DLD1 (cell line): ENCODE measurements around the gene ATF7IP2.
"Not testable (repeated sequence)": the region's sequence is repeated elsewhere in the genome, so short reads cannot be mapped to it uniquely, and the experiment has no call there.

Source experiments
- in situ Hi-C: cut with HindIII; loops from 2 replicates; pipeline ENCODE4 v1.10.0; 2017; ENCODE audit warnings: low sequenced_read_pairs

The ATF7IP2 gene

DNA sequence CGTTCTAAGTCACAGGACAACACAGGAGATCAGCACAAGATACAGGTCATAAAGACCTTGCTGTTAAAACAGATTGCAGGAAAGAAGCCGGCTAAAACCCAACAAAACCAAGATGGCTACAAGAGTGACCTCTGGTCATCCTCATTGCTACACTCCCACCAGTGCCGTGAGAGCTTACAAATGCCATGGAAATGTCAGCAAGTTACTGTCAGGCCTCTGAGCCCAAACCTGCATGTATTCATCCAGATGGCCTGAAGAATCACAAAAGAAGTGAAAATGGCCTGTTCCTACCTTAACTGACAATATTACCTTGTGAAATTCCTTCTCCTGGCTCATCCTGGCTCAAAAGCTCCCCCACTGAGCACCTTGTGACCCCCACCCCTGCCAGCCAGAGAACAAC, 119.4 kb downstream of the ATF7IP2 start:
- in situ Hi-C loops: not testable (repeated sequence)

DNA sequence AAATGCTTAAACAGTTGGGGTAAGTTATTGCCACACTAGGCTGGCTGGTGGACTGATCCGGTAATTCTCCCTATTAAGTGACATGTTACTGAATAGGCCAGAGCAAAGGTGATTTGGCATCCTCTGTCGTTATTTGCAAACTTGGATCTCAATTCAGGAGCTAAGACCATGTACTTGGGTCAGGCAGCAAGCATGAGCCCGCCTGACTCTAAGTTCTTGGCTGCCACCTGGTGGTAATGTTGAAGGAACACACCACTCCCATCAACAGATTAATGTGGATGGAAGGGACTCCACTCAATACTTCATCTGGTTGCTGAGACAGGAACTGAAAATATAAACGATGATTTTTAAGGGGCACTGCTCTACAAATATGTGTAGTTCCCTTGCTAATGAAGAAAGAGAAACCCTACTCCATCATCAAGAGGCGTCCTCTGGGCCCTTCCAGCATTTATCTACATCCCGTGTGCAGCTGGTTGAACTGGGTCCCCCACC, 123.7 kb downstream of the ATF7IP2 start:
- in situ Hi-C loops: no loop called here

DNA sequence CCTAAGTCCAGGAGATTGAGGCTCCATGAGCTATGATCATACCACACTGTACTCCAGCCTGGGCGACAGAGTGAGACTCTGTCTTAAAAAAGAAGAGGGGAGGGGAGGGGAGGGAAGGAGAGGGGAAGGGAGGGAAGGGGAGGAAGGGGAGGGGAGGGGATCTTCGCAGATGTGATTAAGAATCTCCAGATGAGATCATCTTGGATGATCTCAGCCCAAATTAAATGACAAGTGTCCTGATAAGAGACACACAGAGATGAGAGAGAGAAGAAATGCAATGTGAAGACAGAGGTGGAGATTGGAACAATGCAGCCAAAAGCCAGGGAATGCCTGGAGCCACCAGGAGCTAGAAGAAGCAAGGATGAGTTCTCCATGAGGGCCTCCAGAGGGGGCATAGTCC, 124.4 kb downstream of the ATF7IP2 start:
- in situ Hi-C loops: no loop called here

DNA sequence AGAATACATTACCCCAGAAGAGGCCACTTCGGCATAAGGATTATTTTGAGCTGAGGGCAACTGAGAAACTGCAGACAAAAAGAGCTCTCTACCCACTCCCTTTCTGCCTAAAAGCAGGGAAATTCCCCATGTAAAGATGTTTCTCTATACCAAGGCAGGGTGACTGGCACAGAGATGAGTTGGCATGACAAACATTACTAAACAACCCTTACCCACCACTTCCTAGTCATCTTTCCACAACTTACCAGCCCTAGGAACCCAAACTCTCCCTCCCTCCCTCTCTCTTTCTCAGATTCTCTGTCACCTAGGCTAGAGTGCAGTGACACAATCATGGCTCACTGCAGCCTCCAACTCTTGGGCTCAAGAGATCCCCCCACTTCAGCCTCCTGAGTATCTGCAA, 126.0 kb downstream of the ATF7IP2 start:
- in situ Hi-C loops: no loop called here

DNA sequence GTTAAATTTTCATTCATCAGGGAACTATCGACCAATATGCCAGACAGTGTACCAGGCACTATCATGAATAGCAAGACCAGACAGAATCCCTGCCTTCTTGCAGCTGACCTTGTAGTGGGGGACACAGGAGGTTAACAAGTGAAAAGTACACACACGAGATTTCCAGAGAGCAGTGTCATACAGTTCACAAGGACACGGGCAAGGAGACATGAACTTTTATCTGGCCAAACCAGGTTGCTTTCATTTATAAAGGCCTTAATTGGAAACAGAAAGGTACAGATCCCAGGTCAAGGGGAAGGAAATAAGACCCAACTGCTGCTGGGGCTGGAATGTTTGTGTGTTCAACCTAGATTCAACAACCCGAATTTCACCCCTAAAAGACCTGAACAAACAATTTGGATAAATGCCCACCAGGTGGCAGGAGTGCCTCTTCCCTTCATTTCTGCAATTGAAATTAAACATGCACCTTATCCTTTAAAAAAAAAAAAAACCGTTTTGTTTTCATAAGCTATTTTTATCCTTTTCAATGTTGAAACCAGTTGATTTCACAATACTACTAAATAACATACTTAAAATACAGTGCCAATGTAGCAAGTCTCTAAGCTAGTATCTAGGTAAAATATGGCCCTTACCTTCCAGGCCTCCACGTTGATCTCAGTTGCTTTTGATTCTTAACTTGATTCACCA, 128.7 kb downstream of the ATF7IP2 start:
- in situ Hi-C loops: loop anchor here (5.0 kb wide), 1 partner anchor 48 kb away; no protein-coding TSS in a partner anchor

DNA sequence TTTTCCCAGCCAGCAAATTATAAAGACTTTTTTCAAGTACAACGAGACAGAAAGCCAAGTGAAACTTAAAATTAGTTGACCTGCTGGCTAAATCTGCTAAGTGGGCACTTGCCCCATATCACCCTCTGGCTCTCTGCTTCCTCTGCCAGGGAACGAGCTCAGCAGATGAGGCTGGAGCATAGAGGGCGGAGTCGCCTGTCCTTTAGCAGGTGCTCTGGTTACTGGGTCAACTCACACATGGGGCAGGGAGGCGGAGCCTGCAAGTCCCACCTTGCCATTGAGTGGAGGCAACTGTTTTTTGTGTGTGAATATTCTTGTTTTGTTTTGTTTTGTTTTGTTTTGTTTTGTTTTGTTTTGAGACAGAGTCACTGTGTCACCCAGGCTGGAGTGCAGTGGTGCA, 132.0 kb downstream of the ATF7IP2 start:
- in situ Hi-C loops: loop anchor here (5.0 kb wide), 1 partner anchor 44 kb away; no protein-coding TSS in a partner anchor

DNA sequence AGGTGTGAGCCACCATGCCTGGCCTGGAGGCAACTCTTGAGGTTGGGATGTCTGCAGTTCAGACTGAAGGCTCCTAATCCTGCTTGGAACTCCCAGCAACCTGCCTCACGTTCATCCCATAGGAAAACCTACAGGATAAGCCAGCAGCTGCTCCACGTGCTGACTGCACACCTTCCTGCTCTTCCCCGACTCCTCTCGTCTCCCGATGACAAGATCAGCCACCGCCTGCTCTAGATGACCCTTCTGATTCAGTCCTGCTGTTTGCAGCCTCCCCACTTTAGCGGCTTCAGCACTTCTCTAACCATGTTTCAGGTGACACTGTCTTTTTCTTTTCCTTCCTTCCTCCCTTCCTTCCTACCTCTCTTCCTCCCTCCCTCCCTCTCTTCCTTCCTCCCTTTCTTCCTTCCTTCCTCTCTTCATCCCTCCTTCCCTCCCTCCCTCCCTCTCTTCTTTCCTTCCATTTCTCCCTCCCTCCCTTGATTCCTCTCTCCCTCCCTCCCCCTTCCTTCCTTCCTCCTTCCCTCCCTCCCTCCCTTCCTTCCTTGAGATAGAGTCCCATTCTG, 132.7 kb downstream of the ATF7IP2 start:
- in situ Hi-C loops: loop anchor here (5.0 kb wide), 1 partner anchor 44 kb away; no protein-coding TSS in a partner anchor

DNA sequence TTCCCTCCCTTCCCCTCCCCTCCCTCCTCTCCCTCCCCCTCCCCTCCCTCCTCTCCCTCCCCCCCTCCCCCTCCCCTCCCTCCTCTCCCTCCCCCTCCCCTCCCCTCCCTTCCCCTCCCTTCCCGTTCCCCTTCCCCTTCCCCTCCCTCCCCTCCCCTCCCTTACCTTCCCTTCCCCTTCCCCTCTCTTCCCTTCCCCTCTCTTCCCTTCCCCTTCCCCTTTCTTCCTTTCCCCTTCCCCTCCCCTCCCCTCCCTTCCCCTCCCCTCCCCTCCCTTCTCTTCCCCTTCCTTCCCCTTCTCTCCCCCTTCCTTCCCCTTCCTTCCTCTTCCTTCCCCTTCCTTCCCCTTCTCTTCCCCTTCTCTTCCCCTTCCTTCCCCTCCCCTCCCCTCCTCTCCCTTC, 133.4 kb downstream of the ATF7IP2 start:
- in situ Hi-C loops: loop anchor here (5.0 kb wide), 1 partner anchor 43 kb away; no protein-coding TSS in a partner anchor

DNA sequence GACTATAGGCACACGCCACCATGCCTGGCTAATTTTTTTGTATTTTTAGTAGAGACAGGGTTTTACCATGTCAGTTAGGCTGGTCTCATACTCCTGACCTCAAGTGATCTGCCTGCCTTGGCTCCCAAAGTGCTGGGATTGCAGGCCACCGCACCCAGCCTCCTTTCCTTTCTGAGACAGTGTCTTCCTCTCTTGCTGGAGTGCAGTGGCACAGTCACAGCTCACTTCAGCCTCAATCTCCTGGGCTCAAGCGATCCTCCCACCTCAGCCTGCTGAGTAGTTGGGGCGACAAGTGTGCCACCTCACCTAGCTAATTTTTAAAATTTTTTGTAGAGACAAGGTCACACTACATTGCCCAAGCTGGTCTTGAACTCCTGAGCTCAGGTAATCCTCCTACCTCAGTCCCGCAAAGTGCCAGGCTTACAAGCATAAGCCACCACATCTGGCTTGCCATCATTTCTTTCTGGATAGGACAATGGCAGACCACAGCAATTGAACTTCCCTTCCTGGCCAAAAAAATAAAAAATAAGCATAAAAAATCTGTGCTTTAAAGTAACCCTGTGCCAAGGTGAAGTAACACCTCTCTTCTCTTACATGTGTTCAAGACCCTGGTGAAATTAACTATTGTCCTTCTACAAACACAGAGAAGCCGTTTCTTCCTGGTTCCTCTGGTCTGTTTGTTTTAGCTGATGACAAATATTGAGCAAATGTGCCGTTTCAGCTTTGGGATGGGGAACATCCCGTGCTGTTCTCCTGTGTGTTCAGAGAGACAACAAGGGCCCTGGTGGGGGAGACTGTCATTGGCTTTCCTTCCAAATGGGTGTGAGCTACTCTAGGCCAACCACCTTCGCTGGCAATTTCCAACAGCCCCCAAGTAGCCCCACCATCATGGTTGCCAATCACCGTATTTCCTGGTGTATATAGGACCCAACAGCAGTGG, 134.3 kb downstream of the ATF7IP2 start:
- in situ Hi-C loops: loop anchor here (5.0 kb wide), 1 partner anchor 42 kb away; no protein-coding TSS in a partner anchor

DNA sequence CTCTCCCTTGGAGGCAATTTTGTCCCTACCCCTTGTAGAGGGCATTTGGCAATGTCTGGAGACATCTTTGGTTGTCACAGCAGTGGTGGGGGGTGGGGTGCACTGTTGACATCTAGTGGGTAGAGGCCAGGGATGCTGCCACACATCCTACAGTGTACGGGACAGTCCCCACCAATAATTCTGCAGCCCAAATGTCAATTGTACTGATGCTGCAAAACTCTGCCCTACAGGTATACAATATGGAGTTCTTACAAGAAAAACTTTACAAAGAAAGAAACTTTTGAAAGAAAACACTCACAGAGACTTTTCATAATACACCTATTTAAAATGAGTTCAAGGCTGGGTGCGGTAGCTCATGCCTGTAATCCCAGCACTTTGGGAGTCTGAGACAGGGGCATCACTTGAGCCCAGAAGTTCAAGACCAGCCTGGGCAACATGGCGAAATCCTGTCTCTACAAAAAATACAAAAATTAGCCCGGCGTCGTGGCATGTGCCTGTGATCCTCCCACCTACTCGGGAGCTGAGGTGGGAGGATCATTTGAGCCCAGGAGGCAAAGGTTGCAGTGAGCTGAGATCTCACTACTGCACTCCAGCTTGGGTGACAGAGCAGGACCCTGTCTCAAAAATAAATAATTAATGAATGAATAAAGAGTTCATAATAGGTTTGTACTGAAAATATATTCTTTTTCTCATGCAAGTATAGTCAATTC, 135.2 kb downstream of the ATF7IP2 start:
- in situ Hi-C loops: no loop called here

DNA sequence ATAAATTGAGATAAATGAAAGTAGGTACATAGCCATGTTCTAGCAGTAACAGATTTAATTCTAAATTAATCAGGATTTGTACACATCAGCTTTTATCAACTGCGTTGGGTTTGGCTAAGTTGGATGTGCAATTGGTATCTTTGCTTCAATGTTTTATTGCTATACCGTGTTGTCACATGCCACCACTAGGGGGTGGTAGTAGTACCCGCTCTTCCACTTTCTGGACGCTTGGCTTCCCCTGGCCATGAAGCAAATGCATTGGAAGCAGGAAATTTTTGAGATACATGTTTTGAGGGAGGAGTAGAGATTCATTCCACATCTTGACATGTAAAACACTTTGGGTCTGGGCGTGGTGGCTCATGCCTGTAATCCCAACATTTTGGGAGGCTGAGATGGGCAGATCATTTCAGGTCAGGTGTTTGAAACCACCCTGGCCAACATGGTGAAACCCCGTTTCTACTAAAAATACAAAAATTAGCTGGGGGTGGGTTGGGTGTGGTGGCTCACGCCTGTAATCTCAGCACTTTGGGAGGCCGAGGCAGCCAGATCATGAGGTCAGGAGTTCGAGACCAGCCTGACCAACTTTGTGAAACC, 135.9 kb downstream of the ATF7IP2 start:
- in situ Hi-C loops: no loop called here

DNA sequence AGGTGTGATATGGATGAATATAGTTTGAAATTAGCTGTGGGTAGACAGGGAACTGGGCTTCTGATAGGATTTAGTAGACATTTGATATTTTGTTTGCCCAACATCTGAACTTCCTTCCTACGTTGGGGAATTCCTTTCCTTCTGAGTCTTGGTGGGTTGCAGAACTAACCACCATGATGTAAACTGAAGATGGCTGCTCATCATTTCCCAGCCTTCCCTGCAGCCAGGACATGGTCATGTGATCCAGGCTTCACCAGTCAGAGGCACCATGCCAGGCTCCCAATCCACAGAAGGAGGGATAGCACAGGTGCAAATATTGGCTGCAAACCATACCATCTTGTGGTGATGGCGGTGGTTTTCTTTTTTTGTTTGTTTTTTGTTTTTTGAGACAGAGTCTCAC, 137.1 kb downstream of the ATF7IP2 start:
- in situ Hi-C loops: no loop called here

DNA sequence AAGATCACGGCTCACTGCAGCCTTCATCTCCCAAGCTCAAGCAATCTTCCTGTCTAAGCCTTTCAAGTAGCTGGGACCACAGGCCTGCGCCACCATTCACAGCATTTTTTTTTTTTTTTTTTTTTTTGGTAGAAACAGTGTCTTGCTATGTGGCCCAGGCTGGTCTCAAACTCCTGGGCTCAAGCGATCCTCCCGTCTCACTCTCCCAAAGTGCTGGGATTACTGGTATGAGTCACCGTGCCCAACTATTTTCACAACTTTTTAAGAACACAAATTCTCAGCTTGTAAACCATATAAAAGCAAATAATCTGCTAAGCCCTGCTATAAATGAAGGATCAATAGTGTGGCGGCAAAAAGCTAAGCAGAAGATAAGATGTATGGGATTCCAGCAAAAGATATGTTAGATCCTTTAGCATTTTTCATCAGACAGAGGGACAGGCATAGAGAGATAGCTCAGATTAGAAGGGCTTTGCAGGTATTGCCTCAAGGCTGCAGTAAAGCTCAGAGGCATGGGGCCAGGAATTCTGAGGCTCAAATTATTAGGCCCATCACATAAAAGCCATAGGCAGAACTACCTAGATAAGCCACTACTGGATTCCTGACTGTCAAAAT, 139.5 kb downstream of the ATF7IP2 start:
- in situ Hi-C loops: loop anchor here (25.0 kb wide), 1 partner anchor 212 kb away; the partner anchor contains the start of gene NUBP1

DNA sequence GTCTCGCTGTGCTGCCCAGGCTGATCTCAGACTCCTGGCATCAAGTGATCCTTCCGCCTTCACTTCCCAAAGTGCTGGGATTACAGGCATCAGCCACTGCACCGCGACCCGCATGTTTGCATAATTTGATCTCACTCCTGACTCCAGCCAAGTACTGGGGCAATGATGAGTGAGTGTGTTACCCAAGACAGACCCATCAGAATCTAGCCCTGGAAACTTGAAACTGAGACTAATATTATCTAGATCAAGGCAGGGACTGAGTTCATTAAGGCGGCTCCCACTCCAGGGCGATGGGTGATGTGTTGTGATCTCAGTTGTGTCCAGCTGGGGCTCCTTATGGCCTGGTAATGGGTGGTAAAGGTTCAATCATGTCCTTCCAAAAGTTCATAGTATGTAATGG, 141.1 kb downstream of the ATF7IP2 start:
- in situ Hi-C loops: loop anchor here (25.0 kb wide), 1 partner anchor 210 kb away; the partner anchor contains the start of gene NUBP1

DNA sequence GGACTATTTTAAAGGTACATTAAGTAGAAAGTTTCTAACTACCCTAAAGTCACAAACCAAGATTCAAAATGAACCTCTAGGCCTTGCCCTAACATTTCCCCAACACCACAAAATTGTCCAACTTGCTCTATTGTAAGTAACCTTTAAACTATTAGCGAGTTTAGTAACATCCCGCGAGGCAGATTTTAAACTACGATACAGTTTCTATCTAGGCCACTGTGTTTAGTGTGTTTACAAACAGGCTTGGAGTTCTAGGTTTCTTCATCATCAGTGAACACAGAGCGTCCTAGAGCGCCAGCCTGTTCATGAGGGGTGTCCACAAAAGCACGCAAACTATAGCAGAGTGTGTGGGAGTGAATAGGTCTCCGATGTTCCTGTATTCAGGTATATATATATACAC, 142.8 kb downstream of the ATF7IP2 start:
- in situ Hi-C loops: loop anchor here (25.0 kb wide), 1 partner anchor 209 kb away; the partner anchor contains the start of gene NUBP1

DNA sequence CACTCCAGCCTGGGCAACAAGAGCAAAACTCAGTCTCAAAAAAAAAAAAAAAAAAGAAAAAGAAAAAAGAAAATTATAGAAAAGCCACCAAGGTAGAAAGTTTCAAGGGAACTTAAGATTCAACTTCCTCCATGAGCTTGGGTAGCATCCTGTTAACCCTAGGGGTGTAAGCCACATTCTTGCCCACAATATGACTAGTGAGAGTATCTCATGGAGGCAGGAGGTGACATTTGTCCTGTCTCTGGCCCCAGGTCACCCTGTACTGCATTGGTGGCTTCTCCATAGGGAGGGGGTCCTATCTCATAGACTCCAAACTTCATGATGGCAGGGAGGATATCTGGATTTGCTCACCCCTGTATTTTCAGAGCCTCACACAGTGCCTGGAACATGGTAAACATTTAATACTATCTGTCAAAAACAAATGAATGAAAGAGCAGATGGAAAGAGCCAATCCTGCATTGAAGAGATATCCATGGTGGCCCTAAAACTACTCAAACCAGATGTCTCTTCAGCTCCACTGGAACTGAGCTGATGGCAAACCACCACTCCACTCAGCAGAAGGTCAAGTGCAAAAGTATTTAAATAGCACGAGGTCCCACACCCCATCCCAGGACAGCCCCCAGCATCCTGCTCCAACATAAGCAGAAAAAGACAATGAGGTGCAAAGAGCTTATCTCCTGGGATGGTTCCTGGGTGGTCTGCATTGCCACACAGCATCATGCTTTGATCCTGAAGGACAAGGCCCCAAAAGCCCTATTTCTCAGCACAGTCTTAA, 144.2 kb downstream of the ATF7IP2 start:
- in situ Hi-C loops: loop anchor here (25.0 kb wide), 1 partner anchor 207 kb away; the partner anchor contains the start of gene NUBP1

DNA sequence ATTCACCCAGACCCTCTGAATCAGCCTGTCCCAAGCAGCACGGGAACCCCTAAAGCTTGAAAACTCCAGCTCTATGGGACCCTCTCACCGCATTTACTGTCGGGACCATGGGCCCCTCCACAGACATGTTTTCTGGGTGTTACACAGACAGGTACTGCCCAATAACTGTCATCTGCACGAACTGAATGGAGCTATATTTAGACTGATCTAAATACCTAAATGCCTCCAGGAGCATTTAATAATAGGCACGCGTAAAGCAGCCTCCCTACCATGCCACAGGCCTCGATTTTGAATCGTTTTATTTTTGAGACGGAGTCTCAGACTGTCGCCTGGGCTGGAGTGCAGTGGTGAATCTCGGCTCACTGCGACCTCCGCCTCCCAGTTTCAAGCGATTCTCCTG, 144.8 kb downstream of the ATF7IP2 start:
- in situ Hi-C loops: loop anchor here (25.0 kb wide), 1 partner anchor 207 kb away; the partner anchor contains the start of gene NUBP1

DNA sequence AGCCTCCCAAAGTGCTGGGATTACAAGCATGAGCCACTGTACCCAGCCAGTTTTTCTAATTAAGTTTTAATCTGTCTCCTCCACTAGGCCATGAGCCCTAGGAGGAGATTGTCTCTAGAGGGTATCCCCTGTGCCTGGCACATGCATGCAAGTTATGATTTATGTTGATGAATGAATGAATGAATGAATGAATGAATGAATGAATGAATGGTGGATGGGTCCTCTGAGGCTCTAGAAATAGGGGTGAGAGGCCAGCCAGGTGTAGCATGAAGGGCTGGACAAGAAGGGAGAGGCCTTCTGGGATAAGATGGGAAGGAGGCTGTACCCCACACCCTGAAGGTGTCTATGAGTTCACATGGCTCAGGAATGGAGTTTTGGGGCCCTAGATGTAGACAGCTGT, 145.7 kb downstream of the ATF7IP2 start:
- in situ Hi-C loops: loop anchor here (25.0 kb wide), 1 partner anchor 206 kb away; the partner anchor contains the start of gene NUBP1
